ENCODE data around the gene PHYKPL.

Gene PHYKPL

GRCh38 chr5:178221853-178222252 lies 10.7 kb downstream of the PHYKPL start:
- no peak for DNase-seq

GRCh38 chr5:178221282-178221681 lies 11.3 kb downstream of the PHYKPL start:
- no peak for DNase-seq

GRCh38 chr5:178218827-178219226 lies 13.8 kb downstream of the PHYKPL start:
- no peak for DNase-seq

GRCh38 chr5:178218237-178218776 lies 14.3 kb downstream of the PHYKPL start:
- no peak for DNase-seq

GRCh38 chr5:178216779-178217178 lies 15.8 kb downstream of the PHYKPL start:
- no peak for DNase-seq

- DNase-seq = no peak
These were observed 16.5 kb downstream of the PHYKPL start for GRCh38 chr5:178216088-178216534.

GRCh38 chr5:178215280-178216002 lies 17.2 kb downstream of the PHYKPL start:
- no peak for DNase-seq

- DNase-seq = no peak
These were observed 18.3 kb downstream of the PHYKPL start for GRCh38 chr5:178214160-178214803.

- no peak for DNase-seq
These were observed 18.9 kb downstream of the PHYKPL start for GRCh38 chr5:178213748-178214151.

- no peak for DNase-seq
These were observed 19.6 kb downstream of the PHYKPL start for GRCh38 chr5:178213003-178213461.

- no peak for DNase-seq
These were observed 20.2 kb downstream of the PHYKPL start for GRCh38 chr5:178212241-178213002.

- no peak for DNase-seq
These were observed 21.2 kb downstream of the PHYKPL start for GRCh38 chr5:178211095-178212048.

- no peak for DNase-seq
These were observed 21.9 kb downstream of the PHYKPL start for GRCh38 chr5:178210686-178211085.

- DNase-seq = no peak
These were observed 22.5 kb downstream of the PHYKPL start for GRCh38 chr5:178210073-178210535.

- DNase-seq = no peak
These were observed 23.1 kb downstream of the PHYKPL start for GRCh38 chr5:178209334-178210072.

- no peak for DNase-seq
These were observed 23.9 kb downstream of the PHYKPL start for GRCh38 chr5:178208540-178209227.

GRCh38 chr5:178207917-178208280 lies 24.7 kb downstream of the PHYKPL start:
- no peak for DNase-seq

- DNase-seq = no peak
These were observed 25.3 kb downstream of the PHYKPL start for GRCh38 chr5:178207183-178207916.

GRCh38 chr5:178206166-178207101 lies 26.2 kb downstream of the PHYKPL start:
- peak; percentile 24 for DNase-seq

Measured in CD4-positive, alpha-beta T cell treated with Interleukin-17A for 4 hours (primary cell).